K562 (cell line): Measurements from ENCODE around the gene HTT-AS. TPM values are rescaled to one million over a fixed set of nuclear protein-coding genes. Genes with fewer than 3 reads are reported as not detected.

Experiments
- CBX1 ChIP-seq: sonication (generic); IDR thresholded peaks from 2 replicates; pipeline ENCODE4 v1.6.1; 2016; ENCODE audit warnings: antibody characterized with exemption, low read depth, mild to moderate bottlenecking
- DACH1 ChIP-seq: fragments of 450-650 bp; IDR thresholded peaks from 2 replicates; pipeline ENCODE4 v1.6.1; 2018; ENCODE audit not compliant: partially characterized antibody
- JUNB ChIP-seq: fragments of 450-650 bp; formaldehyde crosslinking; conservative IDR thresholded peaks from 2 replicates; pipeline ENCODE4 v1.4.0; 2020; ENCODE audit warnings: mild to moderate bottlenecking
- PHF21A ChIP-seq: fragments of 450-650 bp; IDR thresholded peaks from 2 replicates; pipeline ENCODE4 v1.6.1; 2017; ENCODE audit warnings: low read depth, borderline replicate concordance
- POLR2G ChIP-seq: fragments of 200-400 bp; formaldehyde crosslinking; IDR thresholded peaks from 2 replicates; pipeline ENCODE4 v1.6.1; 2017; ENCODE audit warnings: low read depth, mild to moderate bottlenecking, antibody characterized with exemption, low read length, moderate library complexity
- RBM34 ChIP-seq: fragments of 200-400 bp; formaldehyde crosslinking; IDR thresholded peaks from 2 replicates; pipeline ENCODE4 v1.6.1; 2018; ENCODE audit warnings: low read length, borderline replicate concordance; ENCODE audit not compliant: insufficient read depth
- TAL1 ChIP-seq: fragments of 450-650 bp; IDR thresholded peaks from 2 replicates; pipeline ENCODE4 v1.6.1; 2016; ENCODE audit warnings: mild to moderate bottlenecking
- U2AF1 ChIP-seq: fragments of 200-400 bp; formaldehyde crosslinking; optimal IDR thresholded peaks from 2 replicates; pipeline ENCODE3; 2017; ENCODE audit warnings: mild to moderate bottlenecking, low read depth, low read length, moderate library complexity
- ZFP36 ChIP-seq: fragments of 150-350 bp; IDR thresholded peaks from 2 replicates; pipeline ENCODE4 v1.6.1; 2018; ENCODE audit warnings: low read length, low read depth; ENCODE audit not compliant: partially characterized antibody
- ZNF175 ChIP-seq: fragments of 200-800 bp; sonication (Bioruptor generic); IDR thresholded peaks from 2 replicates; pipeline ENCODE4 v1.6.1; 2016; ENCODE audit warnings: low read depth, mild to moderate bottlenecking, missing genetic modification characterization, missing compliant biosample characterization
- polyA plus RNA-seq, 8 experiments: library from polyadenylated mRNA; depleted of rRNA in 4 of 8; stranded (reverse) in 5 of 8; unstranded in 3 of 8; fragments of >200 nt; fragmentation: Nextera tagmentation in 2 of 8; fragmentation: Illumina TruSeq in 1 of 8; extraction: Ambion mirVana in 2 of 8; extraction: Trizol in 1 of 8; gene quantifications; 2 replicates each; pipeline versions ENCODE4 v1.2.1 to v1.2.3, GENCODE V29; 2011 to 2014; ENCODE audit warnings: inconsistent platforms in 1 of 8, missing spikeins in 1 of 8
- total RNA-seq, 7 experiments: library from RNA; depleted of rRNA in 6 of 7; stranded (reverse); fragments of >200 nt in 6 of 7; fragmentation: Illumina TruSeq in 2 of 7; extraction: Trizol in 2 of 7; gene quantifications; 2 replicates each; pipeline versions ENCODE4 v1.2.1 to v1.2.3, GENCODE V29; 2011 to 2021; ENCODE audit warnings: low replicate concordance in 1 of 7
- TF ChIP-seq, protein P1 (sequence below): sonication (generic); formaldehyde crosslinking; IDR thresholded peaks from 2 replicates; pipeline ENCODE4 v1.8.0; 2022; ENCODE audit warnings: mild to moderate bottlenecking, low read depth, missing genetic modification reagents
- TF ChIP-seq, protein P2 (sequence below): fragments of 250-450 bp; sonication (Bioruptor Pico); IDR thresholded peaks from 2 replicates; pipeline ENCODE4 v1.8.0; 2021; ENCODE audit warnings: moderate library complexity, mild to moderate bottlenecking, inconsistent platforms
- TF ChIP-seq, protein P3 (sequence below): IDR thresholded peaks from 2 replicates; pipeline ENCODE4 v1.6.1; 2016; ENCODE audit warnings: missing genetic modification characterization, missing compliant biosample characterization
- TF ChIP-seq, protein P4 (sequence below): fragments of 250-450 bp; sonication (Bioruptor Pico); IDR thresholded peaks from 2 replicates; pipeline ENCODE4 v1.4.0; 2020
- TF ChIP-seq, protein P5 (sequence below): fragments of 450-650 bp; IDR thresholded peaks from one replicate; pipeline ENCODE4 v1.6.1; 2018; ENCODE audit warnings: mild to moderate bottlenecking, moderate library complexity; ENCODE audit not compliant: partially characterized antibody

HTT-AS gene
- total and polyA plus RNA-seq, 9 of the 15 experiments (the other 6 are each of a cell fraction or from before 2014, with no cell fraction given), result not detected

DNA sequence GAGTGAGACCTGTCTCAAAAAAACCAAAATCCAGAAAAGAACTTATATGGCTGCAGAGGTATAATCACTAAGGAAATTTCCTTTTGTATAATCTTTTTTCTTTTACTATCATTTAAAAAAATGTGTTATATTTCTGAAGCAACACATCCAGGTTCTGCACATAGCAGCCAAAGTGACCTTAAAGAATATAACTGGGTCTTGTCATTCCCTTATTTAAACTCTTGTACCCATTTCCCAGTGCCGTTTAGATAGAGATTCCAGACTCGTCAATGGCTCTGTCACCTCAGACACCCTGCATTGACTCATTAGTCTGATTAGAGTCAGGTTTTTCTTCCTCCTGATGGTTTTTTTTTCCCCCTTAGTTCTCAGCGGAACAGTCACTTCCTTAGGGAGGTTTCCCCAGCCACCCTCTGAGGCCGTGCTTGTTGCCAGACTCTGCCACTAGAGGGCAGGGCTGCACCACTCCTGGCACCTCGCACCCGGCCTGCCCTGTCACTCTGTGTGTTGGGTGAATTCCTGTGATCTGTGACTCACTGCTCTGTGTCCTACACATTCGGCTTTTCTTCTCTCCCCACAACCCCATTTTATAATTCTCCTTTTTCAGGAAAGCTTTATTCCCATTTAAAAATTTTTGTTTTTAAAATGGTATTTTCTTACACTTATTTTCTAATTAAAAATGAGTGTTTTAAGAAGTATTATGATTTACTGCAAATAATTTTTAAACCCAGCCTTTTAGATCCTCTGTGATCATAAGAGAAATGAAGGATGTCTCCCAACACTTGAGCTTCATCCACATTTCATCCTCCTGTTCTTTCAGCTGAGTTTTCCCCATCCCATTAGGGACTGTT, 32.2 kb upstream of the HTT-AS start (continued):
- TF ChIP-seq, protein P1, sequence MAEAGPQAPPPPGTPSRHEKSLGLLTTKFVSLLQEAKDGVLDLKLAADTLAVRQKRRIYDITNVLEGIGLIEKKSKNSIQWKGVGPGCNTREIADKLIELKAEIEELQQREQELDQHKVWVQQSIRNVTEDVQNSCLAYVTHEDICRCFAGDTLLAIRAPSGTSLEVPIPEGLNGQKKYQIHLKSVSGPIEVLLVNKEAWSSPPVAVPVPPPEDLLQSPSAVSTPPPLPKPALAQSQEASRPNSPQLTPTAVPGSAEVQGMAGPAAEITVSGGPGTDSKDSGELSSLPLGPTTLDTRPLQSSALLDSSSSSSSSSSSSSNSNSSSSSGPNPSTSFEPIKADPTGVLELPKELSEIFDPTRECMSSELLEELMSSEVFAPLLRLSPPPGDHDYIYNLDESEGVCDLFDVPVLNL (CRISPR knock-in tag), result no peak
- TF ChIP-seq, protein P2, sequence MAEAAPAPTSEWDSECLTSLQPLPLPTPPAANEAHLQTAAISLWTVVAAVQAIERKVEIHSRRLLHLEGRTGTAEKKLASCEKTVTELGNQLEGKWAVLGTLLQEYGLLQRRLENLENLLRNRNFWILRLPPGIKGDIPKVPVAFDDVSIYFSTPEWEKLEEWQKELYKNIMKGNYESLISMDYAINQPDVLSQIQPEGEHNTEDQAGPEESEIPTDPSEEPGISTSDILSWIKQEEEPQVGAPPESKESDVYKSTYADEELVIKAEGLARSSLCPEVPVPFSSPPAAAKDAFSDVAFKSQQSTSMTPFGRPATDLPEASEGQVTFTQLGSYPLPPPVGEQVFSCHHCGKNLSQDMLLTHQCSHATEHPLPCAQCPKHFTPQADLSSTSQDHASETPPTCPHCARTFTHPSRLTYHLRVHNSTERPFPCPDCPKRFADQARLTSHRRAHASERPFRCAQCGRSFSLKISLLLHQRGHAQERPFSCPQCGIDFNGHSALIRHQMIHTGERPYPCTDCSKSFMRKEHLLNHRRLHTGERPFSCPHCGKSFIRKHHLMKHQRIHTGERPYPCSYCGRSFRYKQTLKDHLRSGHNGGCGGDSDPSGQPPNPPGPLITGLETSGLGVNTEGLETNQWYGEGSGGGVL (CRISPR knock-in tag), result no peak
- TF ChIP-seq RBM34 (no peak), ZNF175 (no peak), DACH1 (no peak), PHF21A (no peak), CBX1 (no peak), ZFP36 (no peak), POLR2G (no peak), U2AF1 (no peak), TAL1 (no peak), JUNB (CRISPR knock-in tag) (no peak)
- TF ChIP-seq, protein P3, sequence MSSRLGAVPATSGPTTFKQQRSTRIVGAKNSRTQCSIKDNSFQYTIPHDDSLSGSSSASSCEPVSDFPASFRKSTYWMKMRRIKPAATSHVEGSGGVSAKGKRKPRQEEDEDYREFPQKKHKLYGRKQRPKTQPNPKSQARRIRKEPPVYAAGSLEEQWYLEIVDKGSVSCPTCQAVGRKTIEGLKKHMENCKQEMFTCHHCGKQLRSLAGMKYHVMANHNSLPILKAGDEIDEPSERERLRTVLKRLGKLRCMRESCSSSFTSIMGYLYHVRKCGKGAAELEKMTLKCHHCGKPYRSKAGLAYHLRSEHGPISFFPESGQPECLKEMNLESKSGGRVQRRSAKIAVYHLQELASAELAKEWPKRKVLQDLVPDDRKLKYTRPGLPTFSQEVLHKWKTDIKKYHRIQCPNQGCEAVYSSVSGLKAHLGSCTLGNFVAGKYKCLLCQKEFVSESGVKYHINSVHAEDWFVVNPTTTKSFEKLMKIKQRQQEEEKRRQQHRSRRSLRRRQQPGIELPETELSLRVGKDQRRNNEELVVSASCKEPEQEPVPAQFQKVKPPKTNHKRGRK, result no peak
- TF ChIP-seq, protein P4, sequence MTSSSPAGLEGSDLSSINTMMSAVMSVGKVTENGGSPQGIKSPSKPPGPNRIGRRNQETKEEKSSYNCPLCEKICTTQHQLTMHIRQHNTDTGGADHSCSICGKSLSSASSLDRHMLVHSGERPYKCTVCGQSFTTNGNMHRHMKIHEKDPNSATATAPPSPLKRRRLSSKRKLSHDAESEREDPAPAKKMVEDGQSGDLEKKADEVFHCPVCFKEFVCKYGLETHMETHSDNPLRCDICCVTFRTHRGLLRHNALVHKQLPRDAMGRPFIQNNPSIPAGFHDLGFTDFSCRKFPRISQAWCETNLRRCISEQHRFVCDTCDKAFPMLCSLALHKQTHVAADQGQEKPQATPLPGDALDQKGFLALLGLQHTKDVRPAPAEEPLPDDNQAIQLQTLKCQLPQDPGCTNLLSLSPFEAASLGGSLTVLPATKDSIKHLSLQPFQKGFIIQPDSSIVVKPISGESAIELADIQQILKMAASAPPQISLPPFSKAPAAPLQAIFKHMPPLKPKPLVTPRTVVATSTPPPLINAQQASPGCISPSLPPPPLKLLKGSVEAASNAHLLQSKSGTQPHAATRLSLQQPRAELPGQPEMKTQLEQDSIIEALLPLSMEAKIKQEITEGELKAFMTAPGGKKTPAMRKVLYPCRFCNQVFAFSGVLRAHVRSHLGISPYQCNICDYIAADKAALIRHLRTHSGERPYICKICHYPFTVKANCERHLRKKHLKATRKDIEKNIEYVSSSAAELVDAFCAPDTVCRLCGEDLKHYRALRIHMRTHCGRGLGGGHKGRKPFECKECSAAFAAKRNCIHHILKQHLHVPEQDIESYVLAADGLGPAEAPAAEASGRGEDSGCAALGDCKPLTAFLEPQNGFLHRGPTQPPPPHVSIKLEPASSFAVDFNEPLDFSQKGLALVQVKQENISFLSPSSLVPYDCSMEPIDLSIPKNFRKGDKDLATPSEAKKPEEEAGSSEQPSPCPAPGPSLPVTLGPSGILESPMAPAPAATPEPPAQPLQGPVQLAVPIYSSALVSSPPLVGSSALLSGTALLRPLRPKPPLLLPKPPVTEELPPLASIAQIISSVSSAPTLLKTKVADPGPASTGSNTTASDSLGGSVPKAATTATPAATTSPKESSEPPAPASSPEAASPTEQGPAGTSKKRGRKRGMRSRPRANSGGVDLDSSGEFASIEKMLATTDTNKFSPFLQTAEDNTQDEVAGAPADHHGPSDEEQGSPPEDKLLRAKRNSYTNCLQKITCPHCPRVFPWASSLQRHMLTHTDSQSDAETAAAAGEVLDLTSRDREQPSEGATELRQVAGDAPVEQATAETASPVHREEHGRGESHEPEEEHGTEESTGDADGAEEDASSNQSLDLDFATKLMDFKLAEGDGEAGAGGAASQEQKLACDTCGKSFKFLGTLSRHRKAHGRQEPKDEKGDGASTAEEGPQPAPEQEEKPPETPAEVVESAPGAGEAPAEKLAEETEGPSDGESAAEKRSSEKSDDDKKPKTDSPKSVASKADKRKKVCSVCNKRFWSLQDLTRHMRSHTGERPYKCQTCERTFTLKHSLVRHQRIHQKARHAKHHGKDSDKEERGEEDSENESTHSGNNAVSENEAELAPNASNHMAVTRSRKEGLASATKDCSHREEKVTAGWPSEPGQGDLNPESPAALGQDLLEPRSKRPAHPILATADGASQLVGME (CRISPR knock-in tag), result no peak
- TF ChIP-seq, protein P5, sequence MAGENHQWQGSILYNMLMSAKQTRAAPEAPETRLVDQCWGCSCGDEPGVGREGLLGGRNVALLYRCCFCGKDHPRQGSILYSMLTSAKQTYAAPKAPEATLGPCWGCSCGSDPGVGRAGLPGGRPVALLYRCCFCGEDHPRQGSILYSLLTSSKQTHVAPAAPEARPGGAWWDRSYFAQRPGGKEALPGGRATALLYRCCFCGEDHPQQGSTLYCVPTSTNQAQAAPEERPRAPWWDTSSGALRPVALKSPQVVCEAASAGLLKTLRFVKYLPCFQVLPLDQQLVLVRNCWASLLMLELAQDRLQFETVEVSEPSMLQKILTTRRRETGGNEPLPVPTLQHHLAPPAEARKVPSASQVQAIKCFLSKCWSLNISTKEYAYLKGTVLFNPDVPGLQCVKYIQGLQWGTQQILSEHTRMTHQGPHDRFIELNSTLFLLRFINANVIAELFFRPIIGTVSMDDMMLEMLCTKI, result no peak
